H1 (cell line): ENCODE measurements around the gene RPL23. TPM values are rescaled to one million over a fixed set of nuclear protein-coding genes. Genes with fewer than 3 reads are reported as not detected.

ENCODE experiments used
- BCL11A ChIP-seq, 2 experiments: IDR thresholded peaks; one replicate each; pipeline ENCODE4 v1.6.1; 2011; ENCODE audit warnings: low read depth in 2 of 2, low read length in 2 of 2, mild to moderate bottlenecking in 2 of 2
- CEBPB ChIP-seq: IDR thresholded peaks from 2 replicates; pipeline ENCODE4 v1.6.1; 2012; ENCODE audit warnings: low read depth, low read length
- CHD2 ChIP-seq: IDR thresholded peaks from 2 replicates; pipeline ENCODE4 v1.6.1; 2012; ENCODE audit warnings: low read length, improper control_type of control experiment
- JUND ChIP-seq: IDR thresholded peaks from 2 replicates; pipeline ENCODE4 v1.6.1; 2011; ENCODE audit warnings: mild to moderate bottlenecking, improper control_type of control experiment, low read length
- PHF8 ChIP-seq: fragments of 200-600 bp; sonication (generic); conservative IDR thresholded peaks from 2 replicates; pipeline ENCODE4 v1.7.1; 2012; ENCODE audit warnings: low read depth, mild to moderate bottlenecking, inconsistent platforms, low read length, moderate library complexity
- RAD21 ChIP-seq, 2 experiments: IDR thresholded peaks in 1 of 2; conservative IDR thresholded peaks in 1 of 2; 2 replicates each; pipeline ENCODE4 v1.6.1; 2011; ENCODE audit warnings: low read depth in 2 of 2, low read length in 2 of 2, improper control_type of control experiment in 1 of 2, inconsistent platforms in 1 of 2, mild to moderate bottlenecking in 1 of 2, moderate library complexity in 1 of 2
- YY1 ChIP-seq: IDR thresholded peaks from 2 replicates; pipeline ENCODE4 v1.6.1; 2011; ENCODE audit warnings: low read depth, mild to moderate bottlenecking, low read length
- polyA plus RNA-seq, 7 experiments: library from polyadenylated mRNA; depleted of rRNA in 3 of 7; stranded (reverse) in 5 of 7; unstranded in 2 of 7; fragments of >200 nt in 5 of 7; fragments of 200-250 nt in 2 of 7; gene quantifications; 1 replicate in 5 of 7; 2 replicates in 1 of 7; 4 replicates in 1 of 7; pipeline versions ENCODE4 v1.2.1 to v1.2.3, GENCODE V29; 2011 to 2013; ENCODE audit warnings: missing spikeins in 2 of 7, mixed read lengths in 2 of 7
- total RNA-seq: library from RNA; stranded (reverse); fragmentation: NEBNext Ultra II Directional; extraction: Animal tissue kit (Norgen Biotek cat#: 25700); gene quantifications from 2 replicates; pipeline ENCODE4 v1.2.1, GENCODE V29; 2021
- TF ChIP-seq, protein P1 (sequence below), 3 experiments: IDR thresholded peaks; 1 replicate in 2 of 3; 2 replicates in 1 of 3; pipeline versions ENCODE4 v1.5.1 to v1.6.1; 2011; ENCODE audit warnings: low read length in 3 of 3, mild to moderate bottlenecking in 3 of 3, inconsistent platforms in 2 of 3, low read depth in 1 of 3, moderate library complexity in 1 of 3; ENCODE audit not compliant: insufficient read depth in 1 of 3; ENCODE audit errors: control extremely low read depth in 1 of 3

The RPL23 gene
- total and polyA plus RNA-seq, 2 of the 8 experiments (the other 6 are each of a cell fraction or from before 2014, with no cell fraction given), result 2,148 to 2,502 TPM

DNA sequence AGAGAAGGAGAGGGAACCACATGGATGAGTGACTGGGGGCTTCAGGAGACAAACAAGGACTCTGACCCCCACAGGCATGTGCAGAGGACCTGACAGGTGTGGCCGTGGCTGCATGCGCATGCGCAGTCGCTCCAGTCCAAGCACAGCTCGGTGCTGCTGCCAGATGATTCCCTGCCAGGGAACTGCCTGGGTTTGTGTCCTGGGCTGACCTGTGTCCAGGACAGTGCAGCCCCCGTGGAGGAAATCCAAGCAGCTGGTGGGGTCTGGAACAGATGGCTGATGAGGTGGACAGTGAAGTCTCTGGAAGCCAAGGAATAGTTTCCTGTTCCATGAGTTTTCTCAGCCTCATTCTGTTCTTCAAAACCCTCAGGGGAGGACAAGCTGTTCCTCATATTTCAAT, 43.7 kb upstream of the RPL23 start (continued):
- TF ChIP-seq RAD21 (IDR thresholded peaks at IDR 0.05 in 1 of 2, conservative IDR thresholded peaks at IDR 0.05 in 1 of 2; ENCODE audit: low read depth in 2 of 2, low read length in 2 of 2), result no peak
- no peak for TF ChIP-seq BCL11A (IDR thresholded peaks at IDR 0.05; ENCODE audit: low read depth in 2 of 2, low read length in 2 of 2)
- no peak for TF ChIP-seq JUND
- TF ChIP-seq, protein P1, sequence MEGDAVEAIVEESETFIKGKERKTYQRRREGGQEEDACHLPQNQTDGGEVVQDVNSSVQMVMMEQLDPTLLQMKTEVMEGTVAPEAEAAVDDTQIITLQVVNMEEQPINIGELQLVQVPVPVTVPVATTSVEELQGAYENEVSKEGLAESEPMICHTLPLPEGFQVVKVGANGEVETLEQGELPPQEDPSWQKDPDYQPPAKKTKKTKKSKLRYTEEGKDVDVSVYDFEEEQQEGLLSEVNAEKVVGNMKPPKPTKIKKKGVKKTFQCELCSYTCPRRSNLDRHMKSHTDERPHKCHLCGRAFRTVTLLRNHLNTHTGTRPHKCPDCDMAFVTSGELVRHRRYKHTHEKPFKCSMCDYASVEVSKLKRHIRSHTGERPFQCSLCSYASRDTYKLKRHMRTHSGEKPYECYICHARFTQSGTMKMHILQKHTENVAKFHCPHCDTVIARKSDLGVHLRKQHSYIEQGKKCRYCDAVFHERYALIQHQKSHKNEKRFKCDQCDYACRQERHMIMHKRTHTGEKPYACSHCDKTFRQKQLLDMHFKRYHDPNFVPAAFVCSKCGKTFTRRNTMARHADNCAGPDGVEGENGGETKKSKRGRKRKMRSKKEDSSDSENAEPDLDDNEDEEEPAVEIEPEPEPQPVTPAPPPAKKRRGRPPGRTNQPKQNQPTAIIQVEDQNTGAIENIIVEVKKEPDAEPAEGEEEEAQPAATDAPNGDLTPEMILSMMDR (IDR thresholded peaks at IDR 0.05; ENCODE audit: control extremely low read depth in 1 of 3, insufficient read depth in 1 of 3, low read depth in 1 of 3, low read length in 3 of 3), result no peak
- no peak for TF ChIP-seq CHD2
- TF ChIP-seq YY1, result no peak
- TF ChIP-seq CEBPB, result no peak
- no peak for TF ChIP-seq PHF8
